Fibroblast of skin of left biceps (primary cell): Measurements from ENCODE around the gene TTPAL.

Experiments
- DNase-seq, 2 experiments: peaks; one replicate each; pipeline ENCODE4 v3.0.0-alpha.2; 2013; ENCODE audit warnings: low read depth in 2 of 2

The TTPAL gene

GRCh38 chr20:44475694-44476560 is at the start of gene TTPAL:
Gene TTPAL (plus strand): TSS chr20:44475874. CDS start chr20:44480000, 4,126 bp downstream.
- peak in 1 of 2 experiments; percentile 49 for DNase-seq

DNA sequence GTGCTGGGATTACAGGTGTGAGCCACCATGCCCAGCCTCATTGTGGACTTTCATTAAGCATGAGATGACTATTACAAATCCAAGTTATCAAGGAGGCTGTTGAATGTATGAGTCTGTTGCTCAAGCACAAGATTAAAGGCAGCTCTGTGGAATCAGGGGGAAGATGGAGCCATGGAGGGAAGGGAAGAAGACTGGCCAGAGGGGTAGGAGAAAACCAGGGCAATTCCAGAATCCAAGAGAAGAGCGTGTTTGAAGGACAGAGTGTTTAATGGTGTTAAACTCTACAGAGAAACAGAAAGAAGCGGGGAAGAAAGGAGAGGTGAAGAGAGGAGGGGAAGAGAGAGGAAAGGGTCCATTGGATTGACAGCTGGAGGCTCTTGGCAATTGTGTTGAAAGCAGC is 49.8 kb upstream of the TTPAL start:
- DNase-seq: no peak

GRCh38 chr20:44426879-44427790 is 48.5 kb upstream of the TTPAL start:
- DNase-seq: no peak

- no peak for DNase-seq
These were observed 47.9 kb upstream of the TTPAL start for GRCh38 chr20:44427804-44428173.

- no peak for DNase-seq
These were observed 47.3 kb upstream of the TTPAL start for GRCh38 chr20:44428174-44429016.

DNA sequence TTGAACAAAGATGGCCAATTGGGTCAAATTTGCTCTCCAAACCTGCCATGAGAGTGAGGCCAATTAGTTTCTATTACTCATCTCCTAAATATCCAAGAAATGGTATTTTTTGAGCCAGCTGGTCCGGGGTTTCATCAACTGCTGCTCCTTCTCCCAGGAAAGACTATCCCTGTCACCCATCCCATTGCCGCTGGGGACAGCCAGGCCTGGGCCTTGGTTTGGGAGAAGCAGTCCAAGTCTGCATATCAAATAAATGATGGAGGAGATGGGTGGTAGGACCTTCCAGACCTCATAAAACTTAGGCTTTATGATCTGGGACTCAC is 46.7 kb upstream of the TTPAL start:
- no peak for DNase-seq

GRCh38 chr20:44429419-44430269 is 46.0 kb upstream of the TTPAL start:
- DNase-seq: no peak

DNA sequence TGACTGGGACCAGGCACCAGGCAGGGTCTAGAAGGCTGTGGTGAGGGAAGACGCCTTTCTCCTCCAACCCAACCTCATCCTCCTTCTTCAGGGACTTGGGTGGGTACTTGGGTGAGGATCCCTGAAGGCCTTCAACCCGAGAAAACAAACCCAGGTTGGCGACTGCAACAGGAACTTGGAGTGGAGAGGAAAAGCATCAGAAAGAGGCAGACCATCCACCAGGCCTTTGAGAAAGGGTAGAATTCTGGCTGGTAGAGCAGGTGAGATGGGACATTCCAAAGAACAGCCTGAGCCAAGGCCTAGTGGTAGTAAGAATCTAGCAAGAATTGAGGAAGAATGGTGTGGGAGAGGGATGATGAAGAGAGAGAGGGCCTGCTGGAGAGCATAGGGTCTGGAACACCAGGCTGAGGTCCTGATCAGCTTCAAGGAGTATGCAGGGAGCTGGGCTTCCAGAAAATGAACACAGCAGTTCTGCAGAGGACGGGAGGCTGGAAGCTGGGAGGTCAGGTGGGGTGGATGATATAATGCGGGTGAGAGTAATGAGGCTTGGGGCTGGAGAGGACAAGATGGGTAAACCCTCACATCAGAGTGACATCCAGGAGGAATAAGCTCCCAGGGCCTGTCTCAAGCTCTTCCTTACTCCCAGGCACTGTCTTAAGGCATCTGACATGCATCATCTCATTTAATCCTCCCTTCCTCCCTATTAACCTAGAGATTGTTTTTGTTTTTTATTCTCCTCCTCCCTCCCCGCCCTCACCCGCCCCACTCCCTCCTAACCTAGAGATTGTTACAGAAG is 45.2 kb upstream of the TTPAL start:
- DNase-seq: no peak

- no peak for DNase-seq
These were observed 44.6 kb upstream of the TTPAL start for GRCh38 chr20:44431118-44431501.

- DNase-seq: no peak
These were observed 44.0 kb upstream of the TTPAL start for GRCh38 chr20:44431502-44432234.

DNA sequence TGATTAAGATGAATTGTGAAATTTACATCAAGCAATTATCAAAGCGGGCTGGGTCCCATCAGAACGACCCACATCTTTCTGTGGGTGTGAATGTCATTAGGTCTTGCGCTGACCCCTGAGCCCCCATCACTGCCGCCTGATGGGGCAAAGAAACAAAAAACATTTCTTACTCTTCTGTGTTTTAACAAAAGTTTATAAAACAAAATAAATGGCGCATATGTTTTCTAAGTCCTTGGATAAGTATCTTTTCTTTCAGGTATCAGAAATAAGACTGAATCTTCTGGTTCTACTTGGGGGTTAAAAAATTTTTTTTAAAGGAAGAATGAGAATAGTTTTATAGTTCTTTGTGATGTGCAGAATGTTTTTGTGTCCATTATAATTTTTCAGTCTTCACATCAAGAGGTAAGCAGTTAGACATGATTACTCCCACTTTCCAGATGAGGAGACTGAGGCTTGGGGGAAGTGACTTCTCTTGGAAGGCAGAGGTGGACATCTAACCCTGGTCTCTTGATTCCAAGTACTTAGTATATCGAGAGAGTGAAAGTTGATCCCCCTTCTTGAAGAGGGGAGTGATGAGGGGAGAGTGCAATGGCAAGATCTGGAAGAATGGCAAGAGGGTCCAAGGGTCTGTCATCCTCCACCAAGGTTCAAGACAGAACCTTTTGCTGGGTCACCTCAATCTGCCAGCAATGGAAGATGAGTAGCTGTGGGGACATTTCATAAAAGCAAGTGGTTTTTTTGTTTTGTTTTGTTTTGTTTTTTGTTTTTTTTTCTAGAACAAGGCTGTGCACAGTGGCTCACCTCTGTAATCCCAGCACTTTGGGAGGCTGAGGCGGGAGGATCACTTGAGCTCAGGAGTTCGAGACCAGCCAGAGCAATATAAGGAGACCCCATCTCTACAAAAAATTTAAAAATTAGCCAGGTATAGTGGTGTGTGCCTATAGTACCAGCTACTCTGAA is 42.8 kb upstream of the TTPAL start:
- DNase-seq: no peak

- DNase-seq: no peak
These were observed 41.7 kb upstream of the TTPAL start for GRCh38 chr20:44433751-44434538.

- DNase-seq: no peak
These were observed 39.9 kb upstream of the TTPAL start for GRCh38 chr20:44435630-44436335.

DNA sequence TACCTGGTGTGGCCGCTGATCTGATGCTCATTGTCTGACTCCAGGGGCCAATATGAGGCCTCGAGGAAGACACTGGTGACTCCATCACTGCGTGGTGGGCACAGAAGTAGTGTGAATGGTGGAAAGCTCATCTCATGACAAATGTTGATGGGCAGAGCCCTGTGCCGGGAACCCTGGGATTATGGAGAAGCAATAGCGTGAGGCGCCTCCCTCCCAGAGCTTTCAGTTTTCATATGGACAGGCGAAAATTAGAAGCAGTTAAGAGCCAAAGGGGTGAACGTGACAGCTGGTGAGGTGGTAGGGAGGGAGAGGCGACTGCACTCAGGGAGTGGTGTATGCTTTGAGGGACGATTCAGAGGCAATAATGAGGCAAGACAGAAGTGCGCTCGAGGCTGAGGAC is 39.3 kb upstream of the TTPAL start:
- no peak for DNase-seq

- no peak for DNase-seq
These were observed 38.2 kb upstream of the TTPAL start for GRCh38 chr20:44437497-44437896.

GRCh38 chr20:44438782-44439181 is 36.9 kb upstream of the TTPAL start:
- DNase-seq: no peak

DNA sequence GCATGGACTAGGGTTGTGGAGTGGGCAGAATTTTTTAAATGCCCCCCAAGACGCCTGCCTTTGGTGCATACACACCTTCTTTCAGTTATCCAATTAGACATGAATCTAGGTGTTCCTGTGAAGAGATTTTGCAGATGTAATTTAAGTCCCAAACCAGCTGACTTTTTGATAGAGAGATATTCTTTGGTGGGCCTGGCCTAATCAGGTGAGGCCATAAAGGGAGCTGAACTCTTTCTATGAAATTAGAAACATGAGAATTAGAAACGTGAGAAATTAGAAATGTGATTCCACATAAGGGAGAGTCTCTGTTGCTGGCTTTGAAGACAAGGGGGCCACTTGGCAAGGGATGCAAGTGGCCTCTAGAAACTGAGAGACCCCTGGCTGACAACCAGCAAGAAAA is 36.4 kb upstream of the TTPAL start:
- DNase-seq: no peak
